Urinary bladder (tissue), 4 donors: ENCODE results near the gene HLA-DPA1. TPM values are rescaled to one million over a fixed set of nuclear protein-coding genes. Genes with fewer than 3 reads are reported as not detected.
"Not testable (repeated sequence)": the region's sequence is repeated elsewhere in the genome, so short reads cannot be mapped to it uniquely, and the experiment has no call there.

Experiments
- DNase-seq: peaks from one replicate; pipeline ENCODE4 v3.0.0-alpha.2; 2015; ENCODE audit errors: extremely low spot score
- H3K27ac ChIP-seq: one replicate; pipeline ENCODE4 v1.5.1; 2013; ENCODE audit warnings: low read depth, mild to moderate bottlenecking, moderate library complexity
- H3K36me3 ChIP-seq: one replicate; pipeline ENCODE4 v1.6.1; 2013; ENCODE audit warnings: mild to moderate bottlenecking, moderate library complexity; ENCODE audit not compliant: insufficient read depth
- H3K4me1 ChIP-seq: one replicate; pipeline ENCODE4 v1.6.1; 2013; ENCODE audit warnings: mild to moderate bottlenecking, moderate library complexity; ENCODE audit not compliant: insufficient read depth
- H3K4me3 ChIP-seq: one replicate; pipeline ENCODE4 v1.5.1; 2013; ENCODE audit warnings: low read depth, low read length
- WGBS: extraction: QIAGEN DNeasy Blood & Tissue Kit; methylation state at CpG from one replicate; pipeline ENCODE4 v1.1.7; 2013; 5-methylcytosine and 5-hydroxymethylcytosine counted together
- polyA plus RNA-seq: library from polyadenylated mRNA; stranded (reverse); fragments of 200-250 nt; gene quantifications from one replicate; pipeline ENCODE4 v1.2.3, GENCODE V29; 2013
- total RNA-seq: library from RNA; depleted of rRNA; stranded (reverse); fragments of >200 nt; gene quantifications from one replicate; pipeline ENCODE4 v1.2.3, GENCODE V29; 2014
- donor health status: healthy with polysubstance abuse.
- donor health status: healthy.

HLA-DPA1 gene
- total and polyA plus RNA-seq, 2 donors: 25.4 to 51.6 TPM

- Histone ChIP-seq H3K4me3 (no peak overlapping the region), H3K27ac (no peak overlapping the region), H3K4me1 (no peaks in the 10 kb centered on the region), H3K36me3 (no peaks in the 10 kb centered on the region)
- DNase-seq: no peak
- WGBS: 82% methylated on average over 3 of the region's 3 CpGs
These were observed 31.9 kb upstream of the HLA-DPA1 start for GRCh38 chr6:33105386-33105785.

DNA sequence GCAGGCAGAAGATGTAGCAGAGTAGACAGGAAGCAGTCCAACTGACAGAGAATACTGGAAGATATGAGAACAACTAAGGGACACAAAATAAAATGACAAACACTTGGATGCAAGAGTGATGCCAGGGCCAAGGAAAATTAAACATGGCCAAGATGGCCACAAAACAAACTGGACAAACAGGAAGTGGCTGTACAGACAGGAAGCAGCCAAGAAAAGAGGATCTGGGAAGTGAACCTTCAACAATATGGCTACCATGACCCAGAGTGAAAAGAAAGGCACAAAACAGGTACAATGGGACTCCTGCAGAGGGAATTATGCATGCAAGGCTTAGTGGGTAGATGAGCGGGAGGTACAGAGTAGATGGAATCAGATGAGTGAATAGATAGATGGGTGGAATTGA lies 31.4 kb upstream of the HLA-DPA1 start:
- no peaks in the 10 kb centered on the region for H3K36me3 ChIP-seq
- H3K4me3 ChIP-seq: no peak overlapping the region
- DNase-seq: no peak
- no peaks in the 10 kb centered on the region for H3K4me1 ChIP-seq
- 96% methylated on average over 1 of the region's 1 CpG for WGBS
- no peak overlapping the region for H3K27ac ChIP-seq

DNA sequence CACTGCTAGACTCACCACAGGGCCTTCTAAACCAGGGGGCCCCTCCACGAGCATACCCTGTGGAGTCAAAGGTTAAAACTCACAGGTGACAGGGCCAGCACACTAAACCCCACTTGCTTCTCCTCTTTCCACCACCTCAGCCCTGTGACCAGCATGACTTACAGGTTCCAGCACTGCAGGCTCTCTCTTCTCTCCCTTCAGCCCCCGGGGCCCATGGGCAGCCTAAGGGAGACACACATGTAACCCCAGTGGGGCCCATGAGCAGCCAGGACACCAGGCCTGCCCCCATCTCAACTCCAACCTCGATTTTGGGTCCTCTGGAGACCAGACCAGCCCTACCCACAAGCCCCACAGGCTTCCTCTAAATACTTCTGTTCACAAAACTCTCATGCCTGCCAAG lies 30.3 kb upstream of the HLA-DPA1 start:
- WGBS: 46% methylated on average over 3 of the region's 3 CpGs
- Histone ChIP-seq H3K4me1 (no peaks in the 10 kb centered on the region), H3K36me3 (no peaks in the 10 kb centered on the region), H3K4me3 (no peak overlapping the region), H3K27ac (no peak overlapping the region)
- DNase-seq: no peak

DNA sequence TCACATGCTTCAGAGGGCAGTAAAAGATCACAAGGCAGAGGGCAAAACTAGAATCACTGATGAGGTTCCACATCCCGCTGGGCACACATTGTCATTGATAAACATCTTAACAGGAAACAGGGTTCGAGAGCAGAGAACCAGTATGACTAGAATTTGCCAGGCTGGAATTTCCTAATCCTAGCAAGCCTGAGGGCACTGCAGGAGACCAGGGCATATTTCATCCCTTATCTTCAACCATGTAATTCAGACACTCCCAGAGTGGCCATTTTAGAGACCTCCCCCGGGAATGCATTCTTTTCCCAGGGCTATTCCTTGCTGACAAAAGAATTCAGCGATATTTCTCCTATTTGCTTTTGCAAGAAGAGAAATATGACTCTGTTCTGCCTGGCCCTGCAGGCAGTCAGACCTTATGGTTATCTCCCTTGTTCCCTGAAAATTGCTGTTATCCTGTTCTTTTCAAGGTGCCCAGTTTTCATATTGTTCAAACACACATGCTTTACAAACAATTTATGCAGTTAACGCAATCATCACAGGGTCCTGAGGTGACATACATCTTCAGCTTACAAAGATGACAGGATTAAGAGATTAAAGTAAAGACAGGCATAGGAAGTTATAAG lies 27.8 kb upstream of the HLA-DPA1 start:
- 62% methylated on average over 5 of the region's 5 CpGs for WGBS
- DNase-seq: not testable (repeated sequence)

GRCh38 chr6:33095681-33096080 lies 22.2 kb upstream of the HLA-DPA1 start:
- 80% methylated on average over 1 of the region's 1 CpG for WGBS
- H3K4me1 ChIP-seq: no peaks in the 10 kb centered on the region
- H3K4me3 ChIP-seq: no peak overlapping the region
- H3K27ac ChIP-seq: no peak overlapping the region
- no peaks in the 10 kb centered on the region for H3K36me3 ChIP-seq
- no peak for DNase-seq

More for the DNA sequence above, 27.8 kb upstream of the HLA-DPA1 start:
- H3K27ac ChIP-seq, H3K4me1 ChIP-seq, H3K36me3 ChIP-seq, H3K4me3 ChIP-seq: not testable (repeated sequence)

GRCh38 chr6:33093855-33094254 lies 20.4 kb upstream of the HLA-DPA1 start:
- H3K27ac ChIP-seq: no peak overlapping the region
- no peaks in the 10 kb centered on the region for H3K36me3 ChIP-seq
- DNase-seq: no peak
- WGBS: 82% methylated on average over 3 of the region's 3 CpGs
- no peak overlapping the region for H3K4me3 ChIP-seq
- H3K4me1 ChIP-seq: no peaks in the 10 kb centered on the region

DNA sequence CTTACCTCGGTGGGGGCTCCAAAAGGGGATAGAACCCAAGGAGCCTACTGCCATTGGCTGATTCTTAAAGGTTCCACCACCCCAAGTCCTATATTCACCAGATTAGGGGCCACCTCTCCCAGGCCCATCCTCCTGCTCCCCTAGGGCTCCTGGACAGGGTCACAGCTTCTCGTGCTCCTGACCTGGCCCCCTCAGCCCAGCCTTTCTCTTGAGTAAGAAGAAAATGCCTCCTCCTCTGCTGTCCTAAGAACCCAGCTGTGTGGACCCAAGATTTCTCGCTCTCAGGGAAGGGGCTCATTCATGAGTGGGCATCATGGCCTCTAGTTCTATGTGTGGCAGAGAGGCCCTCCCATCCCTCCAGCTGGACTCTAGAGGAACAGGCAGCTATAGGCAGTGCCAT lies 18.9 kb upstream of the HLA-DPA1 start:
- Histone ChIP-seq H3K4me3 (no peak overlapping the region), H3K4me1 (no peaks in the 10 kb centered on the region), H3K27ac (no peak overlapping the region), H3K36me3 (no peaks in the 10 kb centered on the region)
- no peak for DNase-seq
- 92% methylated on average over 3 of the region's 3 CpGs for WGBS

DNA sequence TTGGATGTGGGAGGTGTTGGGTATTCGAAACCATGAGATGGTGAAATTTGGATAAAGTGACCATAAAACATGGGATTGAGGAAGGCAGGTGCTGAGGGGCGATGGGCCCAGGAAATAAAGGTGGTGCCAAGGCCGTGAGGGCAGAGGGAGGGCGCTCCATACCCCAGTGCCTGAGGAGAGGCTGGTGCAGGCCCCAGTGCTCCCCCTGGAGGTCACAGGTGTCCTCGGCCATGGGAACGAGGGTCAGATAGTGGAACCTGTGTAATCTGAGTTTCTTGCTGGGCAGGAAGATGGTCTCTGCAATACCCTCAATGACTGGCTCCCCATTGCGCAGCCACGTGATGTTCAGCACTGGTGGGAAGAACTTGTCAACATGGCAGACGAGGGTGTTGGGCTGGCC lies 18.5 kb upstream of the HLA-DPA1 start:
- Histone ChIP-seq H3K4me1 (no peaks in the 10 kb centered on the region), H3K4me3 (no peak overlapping the region), H3K27ac (no peak overlapping the region), H3K36me3 (no peaks in the 10 kb centered on the region)
- no peak for DNase-seq
- 47% methylated on average over 9 of the region's 9 CpGs for WGBS

GRCh38 chr6:33088931-33089620 lies 15.6 kb upstream of the HLA-DPA1 start:
- no peak overlapping the region for H3K27ac ChIP-seq
- H3K4me1 ChIP-seq: no peaks in the 10 kb centered on the region
- DNase-seq: no peak
- no peak overlapping the region for H3K4me3 ChIP-seq
- WGBS: 46% methylated on average over 6 of the region's 6 CpGs
- H3K36me3 ChIP-seq: no peaks in the 10 kb centered on the region

GRCh38 chr6:33088258-33088930 lies 14.9 kb upstream of the HLA-DPA1 start:
- H3K27ac ChIP-seq: no peak overlapping the region
- H3K4me3 ChIP-seq: no peak overlapping the region
- H3K36me3 ChIP-seq: no peaks in the 10 kb centered on the region
- H3K4me1 ChIP-seq: no peaks in the 10 kb centered on the region
- WGBS: 68% methylated on average over 3 of the region's 3 CpGs
- no peak for DNase-seq

- no peak for DNase-seq
- WGBS: 59% methylated on average over 8 of the region's 8 CpGs
These were observed 12.2 kb upstream of the HLA-DPA1 start for GRCh38 chr6:33085627-33086026.

DNA sequence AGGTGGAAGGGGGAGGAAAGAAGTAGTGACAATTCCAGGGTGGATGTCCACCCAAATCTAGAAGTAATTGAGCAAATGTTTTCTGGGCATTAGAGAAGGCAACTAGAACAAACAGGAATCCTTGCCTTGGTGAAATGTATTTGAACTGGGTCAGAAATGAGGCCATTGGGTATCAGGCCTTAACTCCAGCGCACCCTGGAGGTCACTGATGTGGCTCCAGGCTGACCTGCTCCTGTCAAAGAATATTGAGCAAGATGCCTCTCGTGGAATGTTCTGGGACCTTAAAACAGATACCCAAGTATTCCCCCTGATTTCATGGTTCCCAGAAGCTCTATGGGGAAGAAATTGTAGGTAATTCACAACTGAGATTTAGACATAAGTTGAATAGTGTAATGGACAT lies 9.3 kb upstream of the HLA-DPA1 start:
- DNase-seq: no peak
- H3K36me3 ChIP-seq: no peaks in the 10 kb centered on the region
- no peak overlapping the region for H3K27ac ChIP-seq
- H3K4me1 ChIP-seq: no peaks in the 10 kb centered on the region
- WGBS: 0% methylated on average over 2 of the region's 2 CpGs
- no peak overlapping the region for H3K4me3 ChIP-seq

More at GRCh38 chr6:33085627-33086026, 12.2 kb upstream of the HLA-DPA1 start:
- Histone ChIP-seq H3K4me1 (no peaks in the 10 kb centered on the region), H3K36me3 (no peaks in the 10 kb centered on the region), H3K4me3 (no peak overlapping the region), H3K27ac (no peak overlapping the region)

GRCh38 chr6:33081098-33081824 lies 7.8 kb upstream of the HLA-DPA1 start:
- Histone ChIP-seq H3K27ac (peak overlapping the region; percentile 75), H3K4me1 (no peaks in the 10 kb centered on the region), H3K36me3 (no peaks in the 10 kb centered on the region), H3K4me3 (peak overlapping the region; percentile 38)
- WGBS: 70% methylated on average over 16 of the region's 16 CpGs
- DNase-seq: no peak
